GM10266 (cell line): ENCODE data around the gene SDHB.

Experiments
- DNase-seq: peaks from one replicate; pipeline ENCODE4 v3.0.0; 2012; ENCODE audit errors: extremely low spot score
- CTCF ChIP-seq: IDR thresholded peaks from 2 replicates; pipeline ENCODE4 v1.5.1; 2012; ENCODE audit warnings: mild to moderate bottlenecking, low read depth; ENCODE audit not compliant: control insufficient read depth, insufficient read depth; ENCODE audit errors: missing control alignments

SDHB gene

GRCh38 chr1:16996845-16997244 lies 57.0 kb downstream of the SDHB start:
- no peak for TF ChIP-seq CTCF
- DNase-seq: no peak

GRCh38 chr1:16993521-16994038 lies 60.3 kb downstream of the SDHB start:
- DNase-seq: no peak
- no peak for TF ChIP-seq CTCF

GRCh38 chr1:16992675-16993074 lies 61.2 kb downstream of the SDHB start:
- DNase-seq: no peak
- TF ChIP-seq CTCF: no peak

GRCh38 chr1:16992102-16992501 lies 61.7 kb downstream of the SDHB start:
- no peak for DNase-seq
- TF ChIP-seq CTCF: no peak

GRCh38 chr1:16991571-16991970 lies 62.3 kb downstream of the SDHB start:
- DNase-seq: no peak
- no peak for TF ChIP-seq CTCF

GRCh38 chr1:16989676-16990391 lies 64.0 kb downstream of the SDHB start:
- no peak for DNase-seq
- TF ChIP-seq CTCF: no peak

GRCh38 chr1:16988210-16988609 lies 65.6 kb downstream of the SDHB start:
- no peak for TF ChIP-seq CTCF
- no peak for DNase-seq
